Vagina (tissue), 2 donors: Measurements from ENCODE around the gene FGFRL1.

ENCODE experiments used
- CTCF ChIP-seq, 3 experiments: fragments of 450-650 bp in 2 of 3; fragments of 200-600 bp in 1 of 3; sonication (generic) in 1 of 3; IDR thresholded peaks; one replicate each; pipeline ENCODE4 v1.5.1; 2017 to 2019; ENCODE audit warnings: antibody characterized with exemption in 3 of 3, mild to moderate bottlenecking in 2 of 3, moderate library complexity in 2 of 3
- POLR2A ChIP-seq, 2 donors: fragments of 450-650 bp; IDR thresholded peaks; one replicate each; pipeline ENCODE4 v1.6.1; 2017; ENCODE audit warnings: antibody characterized with exemption in 2 of 2, mild to moderate bottlenecking in 2 of 2, moderate library complexity in 2 of 2

- TF ChIP-seq POLR2A (IDR thresholded peaks at IDR 0.05), result no peak
- no peak for TF ChIP-seq CTCF (IDR thresholded peaks at IDR 0.05)
These were observed 39.2 kb downstream of the FGFRL1 start for GRCh38 chr4:1050486-1051213.
